AML-193 (cell line): ENCODE results near the gene GALK2.
A peak's percentile ranks its signal among the peaks of the same experiment; 100 is the strongest.
"Not testable (repeated sequence)": the region's sequence is repeated elsewhere in the genome, so short reads cannot be mapped to it uniquely, and the experiment has no call there.

Experiments
- DNase-seq, 2 experiments: peaks; one replicate each; lab custom pipeline; 2025; lab: John Stamatoyannopoulos, UW

Gene GALK2

GRCh38 chr15:49223536-49224274 lies 53.7 kb downstream of the GALK2 start:
- DNase-seq, result no peak

GRCh38 chr15:49225572-49226281 lies 55.7 kb downstream of the GALK2 start:
- no peak for DNase-seq

- no peak for DNase-seq
Observed at GRCh38 chr15:49227602-49228001, 57.6 kb downstream of the GALK2 start.

- DNase-seq, result no peak
Observed at GRCh38 chr15:49229922-49230321, 59.9 kb downstream of the GALK2 start.

GRCh38 chr15:49232236-49232806 lies 62.3 kb downstream of the GALK2 start:
- DNase-seq, result peak in 1 of 2 experiments; percentile 29

GRCh38 chr15:49235446-49236124 lies 65.5 kb downstream of the GALK2 start:
- DNase-seq, result peak; percentile 96 to 97

- no peak for DNase-seq
Observed at GRCh38 chr15:49236869-49237268, 66.8 kb downstream of the GALK2 start.

GRCh38 chr15:49238342-49238741 lies 68.3 kb downstream of the GALK2 start:
- DNase-seq, result no peak

GRCh38 chr15:49239105-49239504 lies 69.1 kb downstream of the GALK2 start:
- DNase-seq, result no peak

- DNase-seq, result no peak
Observed at GRCh38 chr15:49242820-49243219, 72.8 kb downstream of the GALK2 start.

GRCh38 chr15:49247556-49248110 lies 77.6 kb downstream of the GALK2 start:
- no peak for DNase-seq

- no peak for DNase-seq
Observed at GRCh38 chr15:49248291-49248690, 78.2 kb downstream of the GALK2 start.

GRCh38 chr15:49255966-49256759 lies 86.1 kb downstream of the GALK2 start:
- DNase-seq, result no peak

- not testable (repeated sequence) for DNase-seq
Observed at GRCh38 chr15:49265117-49265516, 95.1 kb downstream of the GALK2 start.

GRCh38 chr15:49265911-49266310 lies 95.9 kb downstream of the GALK2 start:
- no peak for DNase-seq

- no peak for DNase-seq
Observed at GRCh38 chr15:49270541-49271421, 100.7 kb downstream of the GALK2 start.

GRCh38 chr15:49273734-49274318 lies 103.8 kb downstream of the GALK2 start:
- no peak for DNase-seq

- no peak for DNase-seq
Observed at GRCh38 chr15:49278751-49279150, 108.7 kb downstream of the GALK2 start.

GRCh38 chr15:49279521-49280456 lies 109.7 kb downstream of the GALK2 start:
- DNase-seq, result no peak
